Pancreas (tissue), 10 donors: ENCODE data around the gene PLA2G1B. TPM values are rescaled to one million over a fixed set of nuclear protein-coding genes. Genes with fewer than 3 reads are reported as not detected.
"Not testable (repeated sequence)": the region's sequence is repeated elsewhere in the genome, so short reads cannot be mapped to it uniquely, and the experiment has no call there.

Experiments used
- ATAC-seq, 4 donors: fragments of 200-7000 bp; cut with Tn5 transposase; one replicate each; pipeline versions ENCODE4 v1.8.0 to v1.9.1; 2020; ENCODE audit warnings: mild to moderate bottlenecking in 4 of 4, moderate library complexity in 4 of 4
- DNase-seq, 6 donors: peaks; one replicate each; pipeline ENCODE4 v3.0.0-alpha.2; 2020
- FAIRE-seq: peaks from 2 replicates; lab custom pipeline; 2012; peaks lifted over from hg19 to GRCh38; lab: Jason Lieb, UNC
- H3K27ac ChIP-seq, 4 donors: fragments of 200-600 bp; sonication (generic); 1 replicate in 3 of 4; 2 replicates in 1 of 4; pipeline versions ENCODE4 v1.5.0 to v1.8.0; 2020
- H3K27me3 ChIP-seq, 4 donors: fragments of 200-600 bp; one replicate each; pipeline ENCODE4 v1.8.0; 2021
- H3K36me3 ChIP-seq, 3 donors: fragments of 200-600 bp; sonication (generic) in 1 of 3; one replicate each; pipeline versions ENCODE4 v1.5.0 to v1.8.0; 2020 to 2021
- H3K4me1 ChIP-seq, 3 donors: fragments of 200-600 bp; one replicate each; pipeline ENCODE4 v1.8.0; 2021
- H3K4me3 ChIP-seq, 4 donors: fragments of 200-600 bp; sonication (generic) in 2 of 4; one replicate each; pipeline versions ENCODE4 v1.5.0 to v1.8.0; 2020 to 2021
- H3K9me3 ChIP-seq, 4 donors: fragments of 200-600 bp; one replicate each; pipeline ENCODE4 v1.8.0; 2021
- CTCF ChIP-seq, 4 donors: fragments of 200-600 bp; sonication (generic) in 3 of 4; IDR thresholded peaks; one replicate each; pipeline versions ENCODE4 v1.5.0 to v1.8.0; 2021; ENCODE audit warnings: antibody characterized with exemption in 4 of 4
- WGBS, 2 donors: extraction: QIAGEN DNeasy Blood & Tissue Kit; methylation state at CpG; one replicate each; pipeline ENCODE4 v1.1.7; 2013; 5-methylcytosine and 5-hydroxymethylcytosine counted together
- intact Hi-C, 3 donors: fragments of 100-400 bp; cut with DNase I; formaldehyde crosslinking; loops; one replicate each; pipeline versions ENCODE4 v1.11.1 to v1.14.2; 2022
- polyA plus RNA-seq, 2 donors: library from polyadenylated mRNA; stranded (reverse); fragments of 200-250 nt; gene quantifications; one replicate each; pipeline ENCODE4 v1.2.3, GENCODE V29; 2013
- total RNA-seq, 6 donors: library from RNA; stranded (reverse); fragmentation: NEBNext Ultra II Directional in 4 of 6; extraction: Animal tissue kit (Norgen Biotek cat#: 25700) in 4 of 6; gene quantifications; one replicate each; pipeline versions ENCODE4 v1.2.1 to v1.2.4, GENCODE V29; 2021 to 2023
- donor health status: healthy with polysubstance abuse.
- donor health status: DM: no; HTN: no; CAD: no; lungs with moderate emphysema.
- donor health status: DM: no; HTN: no; CAD: no.
- donor health status: control.
- donor health status: control.
- donor health status: Bipolar disorder and iron deficiency.
- donor health status: DM: yes; HTN: yes; CAD: no.
- donor health status: DM: no; HTN: no; CAD: no.
- donor health status: DM: no; HTN: no; CAD: no.
- donor health status: DM: yes; HTN: yes; CAD: no.

The PLA2G1B gene
- total and polyA plus RNA-seq, 8 donors, result 4,900 to 12,528 (median 7,707) TPM

GRCh38 chr12:120343039-120343537 lies 15.5 kb upstream of the PLA2G1B start:
- Histone ChIP-seq H3K27ac (no peak overlapping the region), H3K9me3 (no peaks in the 10 kb centered on the region), H3K4me1 (no peaks in the 10 kb centered on the region), H3K36me3 (no peaks in the 10 kb centered on the region), H3K27me3 (no peaks in the 10 kb centered on the region), H3K4me3 (no peak overlapping the region)
- FAIRE-seq (no peak), ATAC-seq (no peak), DNase-seq (no peak)
- TF ChIP-seq CTCF (IDR thresholded peaks at IDR 0.05), result no peak
- 79 to 80% methylated on average over 10 of the region's 10 CpGs for WGBS, 2 donors
- intact Hi-C loops, result no loop called here

- H3K27ac ChIP-seq, result no peak overlapping the region
- 67 to 75% methylated on average over 27 to 30 of the region's 30 CpGs for WGBS, 2 donors
- no peaks in the 10 kb centered on the region for H3K9me3 ChIP-seq
- ATAC-seq (no peak), DNase-seq (no peak), FAIRE-seq (no peak)
- intact Hi-C loops, result no loop called here
- H3K27me3 ChIP-seq, result no peaks in the 10 kb centered on the region
- H3K4me1 ChIP-seq, result no peaks in the 10 kb centered on the region
- no peak for TF ChIP-seq CTCF (IDR thresholded peaks at IDR 0.05)
- H3K4me3 ChIP-seq, result no peak overlapping the region
- no peaks in the 10 kb centered on the region for H3K36me3 ChIP-seq
These were observed 14.8 kb upstream of the PLA2G1B start for GRCh38 chr12:120342175-120343038.

GRCh38 chr12:120339256-120339655 lies 11.7 kb upstream of the PLA2G1B start:
- H3K9me3 ChIP-seq, result no peaks in the 10 kb centered on the region

GRCh38 chr12:120337730-120338129 lies 10.2 kb upstream of the PLA2G1B start:
- no peak for DNase-seq
- no peaks in the 10 kb centered on the region for H3K9me3 ChIP-seq
- no peak overlapping the region for H3K4me3 ChIP-seq
- FAIRE-seq, result no peak
- intact Hi-C loops, result no loop called here
- H3K27me3 ChIP-seq, result no peaks in the 10 kb centered on the region
- H3K4me1 ChIP-seq, result no peaks in the 10 kb centered on the region
- H3K36me3 ChIP-seq, result no peaks in the 10 kb centered on the region
- H3K27ac ChIP-seq, result no peak overlapping the region
- TF ChIP-seq CTCF (IDR thresholded peaks at IDR 0.05), result no peak
- no peak for ATAC-seq
- WGBS, 2 donors, result 90 to 96% methylated on average over 2 of the region's 2 CpGs

More at GRCh38 chr12:120339256-120339655, 11.7 kb upstream of the PLA2G1B start:
- no peak for TF ChIP-seq CTCF (IDR thresholded peaks at IDR 0.05)
- intact Hi-C loops, result no loop called here
- H3K27me3 ChIP-seq, result no peaks in the 10 kb centered on the region
- H3K4me3 ChIP-seq, result no peak overlapping the region
- H3K27ac ChIP-seq, result no peak overlapping the region
- FAIRE-seq (no peak), DNase-seq (no peak), ATAC-seq (no peak)
- WGBS, 2 donors, result 92 to 94% methylated on average over 4 of the region's 4 CpGs
- no peaks in the 10 kb centered on the region for H3K36me3 ChIP-seq
- H3K4me1 ChIP-seq, result no peaks in the 10 kb centered on the region

- H3K4me3 ChIP-seq, H3K36me3 ChIP-seq, DNase-seq, H3K27me3 ChIP-seq, H3K9me3 ChIP-seq, intact Hi-C loops, H3K27ac ChIP-seq, H3K4me1 ChIP-seq, ATAC-seq, FAIRE-seq: not testable (repeated sequence)
- WGBS, 2 donors, result 91 to 94% methylated on average over 2 of the region's 2 CpGs
These were observed 8.8 kb upstream of the PLA2G1B start for GRCh38 chr12:120336392-120336791.
